ENCODE measurements around the gene STK32B. TPM values are rescaled to one million over a fixed set of nuclear protein-coding genes. Genes with fewer than 3 reads are reported as not detected.

The STK32B gene
- total and polyA plus RNA-seq, 2 donors (not counting 1 experiment from before 2014, with no cell fraction given), result 0.22 to 0.30 TPM

DNA sequence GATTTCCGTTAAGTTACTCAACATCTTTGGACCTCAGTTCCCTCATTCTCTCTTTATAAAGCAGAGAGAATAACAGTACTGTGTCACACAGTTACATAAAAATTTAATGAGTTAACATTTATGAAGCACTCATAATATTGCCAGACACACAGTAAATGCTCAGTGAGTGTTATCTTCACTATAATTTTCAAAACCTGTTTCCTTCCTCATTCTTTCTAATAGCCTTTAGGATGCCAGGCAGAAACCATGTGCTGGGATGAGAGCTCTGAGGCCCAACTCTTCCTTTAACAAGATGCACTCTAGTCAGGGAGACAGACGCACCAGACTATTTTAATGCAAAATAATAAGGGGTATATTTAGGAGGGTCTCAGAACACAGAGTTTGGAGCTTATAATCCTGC is 208.2 kb downstream of the STK32B start:
- H3K4me2 ChIP-seq (replicated peaks; ENCODE audit: low read depth, low read length, poor library complexity, severe bottlenecking), result no peak overlapping the region
- peaks cover 3% of the 10 kb centered on the region for H3K27me3 Mint-ChIP-seq
- CTCF ChIA-PET, result no interaction called here

DNA sequence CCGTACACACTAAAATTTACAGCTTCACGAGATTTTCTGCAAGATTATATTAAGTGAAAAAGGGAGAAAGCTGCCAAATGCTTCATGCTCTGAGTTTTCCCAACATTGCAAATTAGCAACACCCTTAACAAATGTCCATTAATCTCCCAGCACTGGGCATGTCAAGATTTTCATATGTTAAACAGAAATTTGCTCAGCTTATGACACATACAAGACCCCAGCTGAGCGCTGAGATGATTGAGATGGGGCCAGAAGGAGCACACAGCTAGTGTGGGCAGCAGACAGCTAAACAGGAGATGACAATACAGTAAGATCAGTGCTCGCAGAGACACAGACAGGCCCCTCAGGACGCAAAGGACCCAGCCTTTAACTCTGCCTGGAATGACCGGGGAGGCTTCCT is 208.8 kb downstream of the STK32B start:
- Histone ChIP-seq H3K4me2 (replicated peaks; ENCODE audit: low read depth, low read length, poor library complexity, severe bottlenecking) (no peak overlapping the region), H2AFZ (ENCODE audit: insufficient read depth, low read depth, low read length, poor library complexity, severe bottlenecking) (no peak overlapping the region), H3K9me3 (ENCODE audit: control extremely low read depth in 1 of 3, control insufficient read depth in 2 of 3, insufficient read depth in 1 of 3, low read length in 2 of 3) (no peaks in the 10 kb centered on the region), H3K27ac (ENCODE audit: low read length in 2 of 2) (no peak overlapping the region), H3K36me3 (replicated peaks in 1 of 2; ENCODE audit: control extremely low read depth in 1 of 2, control insufficient read depth in 1 of 2, extremely low read depth in 1 of 2, insufficient read depth in 2 of 2, low read length in 1 of 2) (no peaks in the 10 kb centered on the region), H3K9ac (ENCODE audit: low read length) (no peak overlapping the region), H3K79me2 (ENCODE audit: control insufficient read depth, insufficient read depth, low read length) (no peaks in the 10 kb centered on the region), H3K4me1 (ENCODE audit: control insufficient read depth in 2 of 2, insufficient read depth in 2 of 2, low read length in 2 of 2) (no peaks in the 10 kb centered on the region), H4K20me1 (ENCODE audit: control insufficient read depth, insufficient read depth, low read length, poor library complexity, severe bottlenecking) (no peaks in the 10 kb centered on the region), H3K4me3 (ENCODE audit: control extremely low read depth in 1 of 5, extremely low read depth in 1 of 5, insufficient read depth in 1 of 5, low read depth in 2 of 5, low read length in 4 of 5) (no peak overlapping the region), H3K27me3 (replicated peaks in 1 of 4; ENCODE audit: control extremely low read depth in 1 of 4, control insufficient read depth in 3 of 4, insufficient read depth in 4 of 4, low read length in 3 of 4) (no peaks in the 10 kb centered on the region)
- Mint-ChIP-seq H3K27ac (no peak overlapping the region), H3K4me1 (no peaks in the 10 kb centered on the region), H3K9me3 (ENCODE audit: insufficient read depth) (no peaks in the 10 kb centered on the region), H3K4me3 (no peak overlapping the region), H3K27me3 (no peaks in the 10 kb centered on the region)
- intact Hi-C loops (cut with micrococcal nuclease), result no loop called here
- 100% methylated on average over 4 of the region's 6 CpGs for WGBS (ENCODE audit: insufficient coverage)
- DNase-seq (no peak), ATAC-seq (ENCODE audit: low read depth) (no peak)
- ChIA-PET POLR2A (interaction anchor here (0.5 kb wide), 1 partner anchor 29 kb away, joined by 3 read pairs; no protein-coding TSS in a partner anchor), CTCF (no interaction called here)
- TF ChIP-seq EZH2 (IDR thresholded peaks at IDR 0.05; ENCODE audit: borderline replicate concordance, insufficient read depth, low read depth, low read length, poor library complexity, severe bottlenecking), result no peak
- TF ChIP-seq, protein P1, sequence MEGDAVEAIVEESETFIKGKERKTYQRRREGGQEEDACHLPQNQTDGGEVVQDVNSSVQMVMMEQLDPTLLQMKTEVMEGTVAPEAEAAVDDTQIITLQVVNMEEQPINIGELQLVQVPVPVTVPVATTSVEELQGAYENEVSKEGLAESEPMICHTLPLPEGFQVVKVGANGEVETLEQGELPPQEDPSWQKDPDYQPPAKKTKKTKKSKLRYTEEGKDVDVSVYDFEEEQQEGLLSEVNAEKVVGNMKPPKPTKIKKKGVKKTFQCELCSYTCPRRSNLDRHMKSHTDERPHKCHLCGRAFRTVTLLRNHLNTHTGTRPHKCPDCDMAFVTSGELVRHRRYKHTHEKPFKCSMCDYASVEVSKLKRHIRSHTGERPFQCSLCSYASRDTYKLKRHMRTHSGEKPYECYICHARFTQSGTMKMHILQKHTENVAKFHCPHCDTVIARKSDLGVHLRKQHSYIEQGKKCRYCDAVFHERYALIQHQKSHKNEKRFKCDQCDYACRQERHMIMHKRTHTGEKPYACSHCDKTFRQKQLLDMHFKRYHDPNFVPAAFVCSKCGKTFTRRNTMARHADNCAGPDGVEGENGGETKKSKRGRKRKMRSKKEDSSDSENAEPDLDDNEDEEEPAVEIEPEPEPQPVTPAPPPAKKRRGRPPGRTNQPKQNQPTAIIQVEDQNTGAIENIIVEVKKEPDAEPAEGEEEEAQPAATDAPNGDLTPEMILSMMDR (IDR thresholded peaks at IDR 0.05), result no peak

More for the DNA sequence above, 208.2 kb downstream of the STK32B start:
- Histone ChIP-seq H3K36me3 (replicated peaks in 1 of 2; ENCODE audit: control extremely low read depth in 1 of 2, control insufficient read depth in 1 of 2, extremely low read depth in 1 of 2, insufficient read depth in 2 of 2, low read length in 1 of 2) (no peaks in the 10 kb centered on the region), H3K9ac (ENCODE audit: low read length) (no peak overlapping the region), H2AFZ (ENCODE audit: insufficient read depth, low read depth, low read length, poor library complexity, severe bottlenecking) (no peak overlapping the region), H3K27me3 (replicated peaks in 1 of 4; ENCODE audit: control extremely low read depth in 1 of 4, control insufficient read depth in 3 of 4, insufficient read depth in 4 of 4, low read length in 3 of 4) (no peaks in the 10 kb centered on the region), H3K79me2 (ENCODE audit: control insufficient read depth, insufficient read depth, low read length) (no peaks in the 10 kb centered on the region), H3K4me1 (ENCODE audit: control insufficient read depth in 2 of 2, insufficient read depth in 2 of 2, low read length in 2 of 2) (no peaks in the 10 kb centered on the region), H3K4me3 (ENCODE audit: control extremely low read depth in 1 of 5, extremely low read depth in 1 of 5, insufficient read depth in 1 of 5, low read depth in 2 of 5, low read length in 4 of 5) (no peak overlapping the region), H3K27ac (ENCODE audit: low read length in 2 of 2) (no peak overlapping the region), H4K20me1 (ENCODE audit: control insufficient read depth, insufficient read depth, low read length, poor library complexity, severe bottlenecking) (no peaks in the 10 kb centered on the region), H3K9me3 (ENCODE audit: control extremely low read depth in 1 of 3, control insufficient read depth in 2 of 3, insufficient read depth in 1 of 3, low read length in 2 of 3) (no peaks in the 10 kb centered on the region)
- intact Hi-C loops (cut with micrococcal nuclease), result no loop called here
- TF ChIP-seq EZH2 (IDR thresholded peaks at IDR 0.05; ENCODE audit: borderline replicate concordance, insufficient read depth, low read depth, low read length, poor library complexity, severe bottlenecking), result no peak
- TF ChIP-seq, protein P1 (IDR thresholded peaks at IDR 0.05), result no peak
- Mint-ChIP-seq H3K9me3 (ENCODE audit: insufficient read depth) (no peaks in the 10 kb centered on the region), H3K4me3 (no peak overlapping the region), H3K4me1 (no peaks in the 10 kb centered on the region), H3K27ac (no peak overlapping the region)
- no CpG with 5 or more reads among the region's 2 CpGs for WGBS (ENCODE audit: insufficient coverage)
- DNase-seq (no peak), ATAC-seq (ENCODE audit: low read depth) (no peak)
- POLR2A ChIA-PET, result interaction anchor here (0.5 kb wide), 1 partner anchor 30 kb away, joined by 3 read pairs; no protein-coding TSS in a partner anchor
